PC-3 (cell line): Measurements from ENCODE around the gene TRMO.

Source experiments
- CTCF ChIP-seq: fragments of 300-600 bp; sonication (generic); conservative IDR thresholded peaks from 2 replicates; pipeline ENCODE4 v1.5.1; 2017; ENCODE audit warnings: antibody characterized with exemption, low read depth, mild to moderate bottlenecking, low read length
- EZH2phosphoT487 ChIP-seq: fragments of 300-600 bp; sonication (generic); IDR thresholded peaks from 2 replicates; pipeline ENCODE4 v1.6.1; 2018; ENCODE audit warnings: mild to moderate bottlenecking, antibody characterized with exemption, low read length, borderline replicate concordance

GRCh38 chr9:97924386-97924785 lies 2.1 kb upstream of the TRMO start:
- no peak for TF ChIP-seq CTCF
- no peak for TF ChIP-seq EZH2phosphoT487
